GM12878 (cell line): ENCODE measurements around the gene SNCB. TPM values are rescaled to one million over a fixed set of nuclear protein-coding genes. Genes with fewer than 3 reads are reported as not detected.

ENCODE experiments used
- ATAC-seq: fragments of 200-7000 bp; cut with Tn5 transposase; 3 replicates; pipeline ENCODE4 v1.9.1; 2020; ENCODE audit warnings: mild to moderate bottlenecking, moderate library complexity
- BruUV-seq: library from RNA; stranded (reverse); fragments of 400-500 nt; replicated peaks from 2 replicates; lab custom pipeline; 2021; lab: Mats Ljungman, UMichigan
- CTCF ChIA-PET: fragments of 300-600 bp; sonication (Branson Sonifier 250); formaldehyde crosslinking; extraction: SDS; loops from one replicate; lab custom pipeline; 2021; ENCODE audit warnings: inconsistent platforms; lab: Yijun Ruan, JAX
- POLR2A ChIA-PET: fragments of 350-600 bp; formaldehyde crosslinking; extraction: SDS; loops from one replicate; lab custom pipeline; 2021; ENCODE audit warnings: inconsistent platforms; lab: Charles Lee
- RAD21 ChIA-PET: fragments of 300-600 bp; sonication (Branson Sonifier 250); formaldehyde crosslinking; loops from one replicate; lab custom pipeline; 2023; ENCODE audit warnings: antibody characterized with exemption; ENCODE audit not compliant: unreplicated experiment; lab: Charles Lee
- SMC1A ChIA-PET: fragments of 300-600 bp; sonication (Branson Sonifier 250); formaldehyde crosslinking; loops from one replicate; lab custom pipeline; 2023; ENCODE audit not compliant: unreplicated experiment, uncharacterized antibody; lab: Charles Lee
- DNase-seq: peaks from one replicate; pipeline ENCODE4 v3.0.0-alpha.2; 2011; ENCODE audit warnings: low read depth, low spot score
- FAIRE-seq: peaks from 3 replicates; lab custom pipeline; 2011; peaks lifted over from hg19 to GRCh38; lab: Jason Lieb, UNC
- H2AFZ ChIP-seq: 2 replicates; pipeline ENCODE4 v1.6.0; 2011; ENCODE audit warnings: low read depth, low read length, control low read depth; ENCODE audit not compliant: control insufficient read depth
- H3K27ac ChIP-seq: 2 replicates; pipeline ENCODE4 v1.5.1; 2011; ENCODE audit warnings: control low read depth; ENCODE audit not compliant: control insufficient read depth, insufficient read depth
- H3K27me3 ChIP-seq, 2 experiments: replicated peaks in 1 of 2; 2 replicates each; pipeline versions ENCODE4 v1.6.0 to v1.6.1; 2011; ENCODE audit warnings: low read length in 1 of 2; ENCODE audit not compliant: control insufficient read depth in 2 of 2, insufficient read depth in 2 of 2
- H3K36me3 ChIP-seq, 2 experiments: 2 replicates each; pipeline ENCODE4 v1.5.1; 2011; ENCODE audit warnings: low read length in 1 of 2; ENCODE audit not compliant: control insufficient read depth in 2 of 2, insufficient read depth in 2 of 2
- H3K4me1 ChIP-seq: 2 replicates; pipeline ENCODE4 v1.6.1; 2011; ENCODE audit warnings: mild to moderate bottlenecking, low read length, moderate library complexity, mixed read lengths; ENCODE audit not compliant: control insufficient read depth, insufficient read depth
- H3K4me2 ChIP-seq: 2 replicates; pipeline ENCODE4 v1.6.0; 2011; ENCODE audit warnings: control low read depth; ENCODE audit not compliant: control insufficient read depth, insufficient read depth
- H3K4me3 ChIP-seq: fragments of 200-600 bp; sonication (generic); 2 replicates; pipeline ENCODE4 v1.5.1; 2016
- H3K79me2 ChIP-seq: 2 replicates; pipeline ENCODE4 v1.6.0; 2011; ENCODE audit warnings: low read length; ENCODE audit not compliant: control insufficient read depth, insufficient read depth
- H3K9ac ChIP-seq: 2 replicates; pipeline ENCODE4 v1.8.0; 2011; ENCODE audit warnings: low read length, control low read depth, mixed read lengths; ENCODE audit not compliant: control insufficient read depth, insufficient read depth
- H3K9me3 ChIP-seq: replicated peaks from 3 replicates; pipeline ENCODE4 v1.5.1; 2011; ENCODE audit warnings: mild to moderate bottlenecking, low read length; ENCODE audit not compliant: control insufficient read depth, insufficient read depth
- H4K20me1 ChIP-seq: 2 replicates; pipeline ENCODE4 v1.6.0; 2011; ENCODE audit not compliant: control insufficient read depth, insufficient read depth
- CHD4 ChIP-seq: fragments of 200-600 bp; sonication (generic); IDR thresholded peaks from 2 replicates; pipeline ENCODE4 v1.6.1; 2016; ENCODE audit warnings: mild to moderate bottlenecking
- FOS ChIP-seq: IDR thresholded peaks from 3 replicates; pipeline ENCODE4 v1.6.1; 2011; ENCODE audit warnings: borderline replicate concordance; ENCODE audit not compliant: insufficient read length; ENCODE audit errors: extremely low read depth
- FOXK2 ChIP-seq: fragments of 450-650 bp; IDR thresholded peaks from 2 replicates; pipeline ENCODE4 v1.6.1; 2017; ENCODE audit warnings: mild to moderate bottlenecking, moderate library complexity
- HDGF ChIP-seq: fragments of 450-650 bp; IDR thresholded peaks from 2 replicates; pipeline ENCODE4 v1.6.1; 2016; ENCODE audit warnings: antibody characterized with exemption
- IRF3 ChIP-seq: fragments of 450-650 bp; IDR thresholded peaks from 2 replicates; pipeline ENCODE4 v1.6.1; 2014; ENCODE audit warnings: mild to moderate bottlenecking
- MTA2 ChIP-seq: fragments of 450-650 bp; IDR thresholded peaks from 2 replicates; pipeline ENCODE4 v1.6.1; 2016; ENCODE audit warnings: low read depth, mild to moderate bottlenecking, moderate library complexity
- NFYA ChIP-seq: IDR thresholded peaks from 2 replicates; pipeline ENCODE4 v1.6.1; 2011; ENCODE audit warnings: low read depth, mild to moderate bottlenecking, low read length, improper control_type of control experiment, borderline replicate concordance
- NR2C1 ChIP-seq: fragments of 450-650 bp; IDR thresholded peaks from 2 replicates; pipeline ENCODE4 v1.6.1; 2017; ENCODE audit warnings: antibody characterized with exemption, mild to moderate bottlenecking, moderate library complexity
- PML ChIP-seq: IDR thresholded peaks from 2 replicates; pipeline ENCODE4 v1.6.1; 2012; ENCODE audit warnings: low read length, inconsistent platforms
- RAD51 ChIP-seq: fragments of 450-650 bp; IDR thresholded peaks from 2 replicates; pipeline ENCODE4 v1.6.1; 2016; ENCODE audit warnings: moderate library complexity, mild to moderate bottlenecking, inconsistent platforms
- SPI1 ChIP-seq: IDR thresholded peaks from 2 replicates; pipeline ENCODE4 v1.6.1; 2011; ENCODE audit warnings: low read depth, mild to moderate bottlenecking, low read length, moderate library complexity, borderline replicate concordance; ENCODE audit not compliant: insufficient read depth
- TBL1XR1 ChIP-seq: IDR thresholded peaks from 2 replicates; pipeline ENCODE4 v1.6.1; 2012; ENCODE audit warnings: low read depth, low read length, improper control_type of control experiment
- YY1 ChIP-seq: IDR thresholded peaks from 2 replicates; pipeline ENCODE4 v1.6.1; 2011; ENCODE audit warnings: low read depth, mild to moderate bottlenecking, low read length
- ZNF24 ChIP-seq: fragments of 450-650 bp; IDR thresholded peaks from 2 replicates; pipeline ENCODE4 v1.6.1; 2017; ENCODE audit warnings: antibody characterized with exemption, mild to moderate bottlenecking
- ZNF274 ChIP-seq: IDR thresholded peaks from one replicate; pipeline ENCODE4 v1.8.0; 2011; ENCODE audit not compliant: insufficient read length, insufficient read depth
- WGBS: methylation state at CpG from one replicate; pipeline ENCODE4 v1.1.6; 2016; ENCODE audit warnings: low lambda C conversion rate; ENCODE audit not compliant: insufficient replicate concordance, insufficient coverage; ENCODE audit errors: missing lambda C conversion rate; 5-methylcytosine and 5-hydroxymethylcytosine counted together
- in situ Hi-C: fragments of 300-500 bp; cut with MboI; formaldehyde crosslinking; loops from 9 replicates; pipeline ENCODE4 v1.14.3; 2018; ENCODE audit warnings: mixed read lengths
- intact Hi-C: fragments of 100-400 bp; cut with micrococcal nuclease; formaldehyde crosslinking; loops from one replicate; pipeline ENCODE4 v1.14.2; 2022; ENCODE audit not compliant: unreplicated experiment
- polyA plus RNA-seq, 11 experiments: library from polyadenylated mRNA; depleted of rRNA in 4 of 11; unstranded in 6 of 11; stranded (reverse) in 5 of 11; fragments of >200 nt; fragmentation: Nextera tagmentation in 4 of 11; fragmentation: Illumina TruSeq in 1 of 11; extraction: Ambion mirVana in 4 of 11; extraction: Trizol in 1 of 11; gene quantifications; 1 replicate in 1 of 11; 2 replicates in 10 of 11; pipeline versions ENCODE4 v1.2.1 to v1.2.3, GENCODE V29; 2011 to 2016; ENCODE audit warnings: inconsistent platforms in 2 of 11, missing spikeins in 2 of 11, low read depth in 1 of 11
- total RNA-seq, 4 experiments: library from RNA; depleted of rRNA in 3 of 4; stranded (reverse); fragments of >200 nt in 3 of 4; fragmentation: Illumina TruSeq in 1 of 4; extraction: Trizol in 1 of 4; gene quantifications; 2 replicates each; pipeline versions ENCODE4 v1.2.1 to v1.2.3, GENCODE V29; 2013 to 2021
- TF ChIP-seq, protein P1 (sequence below): fragments of 450-650 bp; IDR thresholded peaks from 2 replicates; pipeline ENCODE4 v1.6.1; 2016; ENCODE audit warnings: mild to moderate bottlenecking, moderate library complexity, borderline replicate concordance

SNCB gene
- total and polyA plus RNA-seq, 10 of the 15 experiments (the other 5 are each of a cell fraction or from before 2014, with no cell fraction given), result 0.75 TPM; not detected in 9

DNA sequence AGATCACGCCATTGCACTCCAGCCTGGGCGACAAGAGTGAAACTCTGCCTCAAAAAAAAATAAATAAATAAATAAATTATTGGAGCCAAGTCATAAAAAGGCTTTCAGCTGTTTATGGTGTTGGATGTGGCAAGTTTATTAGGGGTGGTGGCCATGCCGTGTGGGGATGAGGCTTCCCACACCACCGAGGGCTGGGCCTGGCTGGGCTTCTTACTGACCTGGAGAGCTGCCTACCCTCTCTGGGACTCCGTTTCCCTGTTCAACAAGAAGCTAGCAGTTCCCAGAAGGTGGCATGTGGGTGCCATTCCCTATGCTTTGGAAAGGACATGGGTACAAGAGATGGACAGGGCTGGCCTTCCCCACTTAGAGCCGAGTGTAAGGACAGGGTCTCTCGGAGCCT, 42.9 kb downstream of the SNCB start:
- ChIA-PET SMC1A (no interaction called here), RAD21 (no interaction called here), POLR2A (no interaction called here), CTCF (interaction anchor here (1.1 to 1.2 kb wide), 2 partner anchors 10 to 73 kb away, joined by 3 read pairs; no protein-coding TSS in a partner anchor)
- TF ChIP-seq CHD4, result no peak
- TF ChIP-seq MTA2, result no peak
- no peak for TF ChIP-seq RAD51
- TF ChIP-seq NFYA, result no peak
- TF ChIP-seq, protein P1, sequence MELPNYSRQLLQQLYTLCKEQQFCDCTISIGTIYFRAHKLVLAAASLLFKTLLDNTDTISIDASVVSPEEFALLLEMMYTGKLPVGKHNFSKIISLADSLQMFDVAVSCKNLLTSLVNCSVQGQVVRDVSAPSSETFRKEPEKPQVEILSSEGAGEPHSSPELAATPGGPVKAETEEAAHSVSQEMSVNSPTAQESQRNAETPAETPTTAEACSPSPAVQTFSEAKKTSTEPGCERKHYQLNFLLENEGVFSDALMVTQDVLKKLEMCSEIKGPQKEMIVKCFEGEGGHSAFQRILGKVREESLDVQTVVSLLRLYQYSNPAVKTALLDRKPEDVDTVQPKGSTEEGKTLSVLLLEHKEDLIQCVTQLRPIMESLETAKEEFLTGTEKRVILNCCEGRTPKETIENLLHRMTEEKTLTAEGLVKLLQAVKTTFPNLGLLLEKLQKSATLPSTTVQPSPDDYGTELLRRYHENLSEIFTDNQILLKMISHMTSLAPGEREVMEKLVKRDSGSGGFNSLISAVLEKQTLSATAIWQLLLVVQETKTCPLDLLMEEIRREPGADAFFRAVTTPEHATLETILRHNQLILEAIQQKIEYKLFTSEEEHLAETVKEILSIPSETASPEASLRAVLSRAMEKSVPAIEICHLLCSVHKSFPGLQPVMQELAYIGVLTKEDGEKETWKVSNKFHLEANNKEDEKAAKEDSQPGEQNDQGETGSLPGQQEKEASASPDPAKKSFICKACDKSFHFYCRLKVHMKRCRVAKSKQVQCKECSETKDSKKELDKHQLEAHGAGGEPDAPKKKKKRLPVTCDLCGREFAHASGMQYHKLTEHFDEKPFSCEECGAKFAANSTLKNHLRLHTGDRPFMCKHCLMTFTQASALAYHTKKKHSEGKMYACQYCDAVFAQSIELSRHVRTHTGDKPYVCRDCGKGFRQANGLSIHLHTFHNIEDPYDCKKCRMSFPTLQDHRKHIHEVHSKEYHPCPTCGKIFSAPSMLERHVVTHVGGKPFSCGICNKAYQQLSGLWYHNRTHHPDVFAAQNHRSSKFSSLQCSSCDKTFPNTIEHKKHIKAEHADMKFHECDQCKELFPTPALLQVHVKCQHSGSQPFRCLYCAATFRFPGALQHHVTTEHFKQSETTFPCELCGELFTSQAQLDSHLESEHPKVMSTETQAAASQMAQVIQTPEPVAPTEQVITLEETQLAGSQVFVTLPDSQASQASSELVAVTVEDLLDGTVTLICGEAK, result no peak
- TF ChIP-seq HDGF, result no peak
- no peak for TF ChIP-seq FOS
- no peak for TF ChIP-seq IRF3
- no peak for TF ChIP-seq ZNF24
- TF ChIP-seq YY1, result no peak
- no peak for TF ChIP-seq SPI1
- TF ChIP-seq PML, result no peak
- no peak for TF ChIP-seq FOXK2
- no peak for TF ChIP-seq ZNF274
- TF ChIP-seq NR2C1, result no peak
- TF ChIP-seq TBL1XR1, result no peak
- in situ Hi-C loops, result loop anchor here (25.0 kb wide), 1 partner anchor 850 kb away; no protein-coding TSS in a partner anchor
- H3K4me3 ChIP-seq, result no peak overlapping the region
- no peaks in the 10 kb centered on the region for H3K36me3 ChIP-seq
- DNase-seq (no peak), FAIRE-seq (no peak), ATAC-seq (no peak)
- H3K79me2 ChIP-seq, result no peaks in the 10 kb centered on the region
- no peak overlapping the region for H2AFZ ChIP-seq
- no peaks in the 10 kb centered on the region for H4K20me1 ChIP-seq
- H3K27me3 ChIP-seq, result no peaks in the 10 kb centered on the region
- no peak overlapping the region for H3K27ac ChIP-seq
- intact Hi-C loops, result no loop called here
- peaks cover 8% of the 10 kb centered on the region; the same call in 2 of the 3 replicates for H3K9me3 ChIP-seq
- no peak overlapping the region for H3K9ac ChIP-seq
- no peak overlapping the region for H3K4me2 ChIP-seq
- no TSS peak for BruUV-seq
- 53% methylated on average over 7 of the region's 7 CpGs for WGBS
- H3K4me1 ChIP-seq, result no peaks in the 10 kb centered on the region
